Type B pancreatic cell (in vitro differentiated cells): ENCODE data around the gene CCNL2. TPM values are rescaled to one million over a fixed set of nuclear protein-coding genes. Genes with fewer than 3 reads are reported as not detected.
A peak's percentile ranks its signal among the peaks of the same experiment; 100 is the strongest.

Experiments
- DNase-seq: peaks from one replicate; pipeline ENCODE4 v3.0.0; 2021; ENCODE audit warnings: mixed read lengths; ENCODE audit not compliant: unreplicated experiment; ENCODE audit errors: extremely low spot score
- H3K27ac Mint-ChIP-seq: 2 replicates; pipeline ENCODE4 v1.8.0; 2021; ENCODE audit warnings: mild to moderate bottlenecking, mixed read lengths
- H3K27me3 Mint-ChIP-seq: 2 replicates; pipeline ENCODE4 v1.8.0; 2021; ENCODE audit warnings: mixed read lengths
- H3K36me3 Mint-ChIP-seq: 2 replicates; pipeline ENCODE4 v1.8.0; 2021; ENCODE audit warnings: mixed read lengths
- H3K4me1 Mint-ChIP-seq: one replicate; pipeline ENCODE4 v1.8.0; 2021; ENCODE audit warnings: mixed read lengths; ENCODE audit not compliant: unreplicated experiment
- H3K4me3 Mint-ChIP-seq: 2 replicates; pipeline ENCODE4 v1.8.0; 2021; ENCODE audit warnings: mild to moderate bottlenecking, mixed read lengths
- H3K9me3 Mint-ChIP-seq: 2 replicates; pipeline ENCODE4 v1.8.0; 2021; ENCODE audit warnings: mixed read lengths
- total RNA-seq: library from RNA; stranded (reverse); gene quantifications from 2 replicates; pipeline ENCODE4 v1.2.1, GENCODE V29; 2021; ENCODE audit warnings: low replicate concordance
- TF ChIP-seq, protein P1 (sequence below): fragments of 200-600 bp; sonication (generic); conservative IDR thresholded peaks from 2 replicates; pipeline ENCODE4 v1.5.0; 2021; ENCODE audit warnings: antibody characterized with exemption, mild to moderate bottlenecking

Gene CCNL2
- total RNA-seq, 1 donor from 2014 or later: 298 TPM

DNA sequence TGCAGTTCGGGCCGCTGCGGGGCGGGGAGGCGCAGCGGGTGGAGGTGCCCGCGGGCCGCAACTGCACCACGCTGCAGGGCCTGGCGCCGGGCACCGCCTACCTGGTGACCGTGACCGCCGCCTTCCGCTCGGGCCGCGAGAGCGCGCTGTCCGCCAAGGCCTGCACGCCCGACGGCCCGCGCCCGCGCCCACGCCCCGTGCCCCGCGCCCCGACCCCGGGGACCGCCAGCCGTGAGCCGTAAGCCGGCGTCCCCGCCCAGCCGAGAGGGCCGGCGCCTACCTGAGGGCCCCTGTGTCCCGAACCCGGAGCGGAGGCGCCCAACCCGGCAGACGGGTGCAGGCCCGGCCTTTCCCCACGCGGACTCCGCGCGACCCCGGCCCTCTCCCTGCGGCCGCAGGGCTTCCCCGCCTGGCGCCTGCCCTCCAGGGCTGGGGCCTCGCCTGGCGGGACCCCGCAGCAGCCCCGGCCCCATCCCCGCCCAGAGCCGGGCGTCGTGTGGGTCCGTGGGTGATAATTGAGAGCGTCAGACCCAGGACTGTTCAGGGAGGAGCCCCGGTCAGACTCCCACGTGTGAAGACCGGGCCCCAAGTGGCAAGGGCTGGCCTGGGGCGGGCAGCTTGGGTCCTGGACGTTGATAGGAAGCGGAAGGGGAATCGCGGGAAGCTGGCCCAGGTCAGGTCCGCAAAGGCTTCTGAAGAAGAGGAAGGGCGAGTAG is 40.6 kb upstream of the CCNL2 start:
- Mint-ChIP-seq H3K27ac (no peak overlapping the region), H3K4me3 (no peak overlapping the region), H3K9me3 (no peaks in the 10 kb centered on the region), H3K4me1 (peaks cover 5% of the 10 kb centered on the region), H3K36me3 (no peaks in the 10 kb centered on the region), H3K27me3 (no peaks in the 10 kb centered on the region)
- TF ChIP-seq, protein P1, sequence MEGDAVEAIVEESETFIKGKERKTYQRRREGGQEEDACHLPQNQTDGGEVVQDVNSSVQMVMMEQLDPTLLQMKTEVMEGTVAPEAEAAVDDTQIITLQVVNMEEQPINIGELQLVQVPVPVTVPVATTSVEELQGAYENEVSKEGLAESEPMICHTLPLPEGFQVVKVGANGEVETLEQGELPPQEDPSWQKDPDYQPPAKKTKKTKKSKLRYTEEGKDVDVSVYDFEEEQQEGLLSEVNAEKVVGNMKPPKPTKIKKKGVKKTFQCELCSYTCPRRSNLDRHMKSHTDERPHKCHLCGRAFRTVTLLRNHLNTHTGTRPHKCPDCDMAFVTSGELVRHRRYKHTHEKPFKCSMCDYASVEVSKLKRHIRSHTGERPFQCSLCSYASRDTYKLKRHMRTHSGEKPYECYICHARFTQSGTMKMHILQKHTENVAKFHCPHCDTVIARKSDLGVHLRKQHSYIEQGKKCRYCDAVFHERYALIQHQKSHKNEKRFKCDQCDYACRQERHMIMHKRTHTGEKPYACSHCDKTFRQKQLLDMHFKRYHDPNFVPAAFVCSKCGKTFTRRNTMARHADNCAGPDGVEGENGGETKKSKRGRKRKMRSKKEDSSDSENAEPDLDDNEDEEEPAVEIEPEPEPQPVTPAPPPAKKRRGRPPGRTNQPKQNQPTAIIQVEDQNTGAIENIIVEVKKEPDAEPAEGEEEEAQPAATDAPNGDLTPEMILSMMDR: no peak
- no peak for DNase-seq

DNA sequence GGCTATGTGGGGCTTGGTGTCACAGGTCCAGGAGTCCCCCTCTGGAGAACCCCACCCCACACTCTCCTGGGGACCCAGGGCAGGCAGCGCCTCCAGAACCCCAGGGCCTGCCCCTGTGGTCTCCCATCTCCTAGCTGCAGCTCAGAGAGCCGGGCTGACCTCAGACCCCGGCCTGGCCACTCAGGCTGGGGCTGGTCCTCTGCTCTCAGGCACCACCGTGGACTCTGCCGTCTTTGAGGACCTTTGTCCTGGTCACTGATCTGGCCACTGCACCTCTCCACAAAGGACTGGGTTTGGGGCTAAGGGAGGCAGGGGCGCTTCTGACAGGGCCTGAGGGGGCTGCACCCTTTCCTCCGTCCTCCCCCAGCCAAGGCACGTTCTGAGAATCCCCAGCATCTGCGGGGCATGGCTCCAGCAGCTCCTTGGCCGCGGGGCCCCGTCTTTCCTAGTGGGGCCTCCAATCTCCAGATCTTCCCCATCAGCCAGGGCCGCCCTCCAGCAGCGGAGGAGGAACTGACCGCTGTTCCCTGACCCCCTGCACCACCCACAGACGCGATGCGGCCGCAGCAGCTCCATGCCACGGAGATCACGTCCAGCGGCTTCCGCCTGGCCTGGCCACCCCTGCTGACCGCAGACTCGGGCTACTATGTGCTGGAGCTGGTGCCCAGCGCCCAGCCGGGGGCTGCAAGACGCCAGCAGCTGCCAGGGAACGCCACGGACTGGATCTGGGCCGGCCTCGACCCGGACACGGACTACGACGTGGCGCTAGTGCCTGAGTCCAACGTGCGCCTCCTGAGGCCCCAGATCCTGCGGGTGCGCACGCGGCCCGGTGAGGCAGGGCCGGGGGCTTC is 39.6 kb upstream of the CCNL2 start:
- no peak overlapping the region for H3K27ac Mint-ChIP-seq
- peaks cover 5% of the 10 kb centered on the region for H3K4me1 Mint-ChIP-seq
- no peaks in the 10 kb centered on the region for H3K36me3 Mint-ChIP-seq
- H3K4me3 Mint-ChIP-seq: no peak overlapping the region
- no peaks in the 10 kb centered on the region for H3K27me3 Mint-ChIP-seq
- DNase-seq: no peak
- TF ChIP-seq, protein P1: no peak
- H3K9me3 Mint-ChIP-seq: no peaks in the 10 kb centered on the region

DNA sequence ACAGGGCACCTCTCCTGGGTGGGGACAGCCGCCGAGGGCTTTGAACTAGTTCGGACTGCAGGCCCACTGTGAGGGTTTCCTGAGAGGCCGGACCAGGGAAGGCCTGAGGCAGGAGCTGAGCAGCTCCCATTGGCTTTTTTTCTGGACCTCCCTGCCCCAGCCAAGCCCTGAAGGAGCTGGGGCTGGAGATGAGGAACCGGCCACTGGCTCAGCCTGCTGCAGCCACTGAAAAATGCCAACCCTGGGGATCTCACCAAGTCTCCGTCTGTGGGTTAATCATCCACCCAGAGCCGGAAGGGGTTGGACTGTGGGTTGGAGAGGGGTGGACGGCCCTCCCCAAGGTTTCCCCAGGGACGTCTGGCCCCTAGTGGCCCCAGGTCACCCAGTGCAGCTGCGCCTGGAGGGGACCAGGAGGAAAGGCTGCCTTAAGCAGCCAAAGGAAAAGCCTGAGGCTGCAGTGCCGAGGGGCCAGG is 38.8 kb upstream of the CCNL2 start:
- H3K27ac Mint-ChIP-seq: no peak overlapping the region
- no peak for DNase-seq

DNA sequence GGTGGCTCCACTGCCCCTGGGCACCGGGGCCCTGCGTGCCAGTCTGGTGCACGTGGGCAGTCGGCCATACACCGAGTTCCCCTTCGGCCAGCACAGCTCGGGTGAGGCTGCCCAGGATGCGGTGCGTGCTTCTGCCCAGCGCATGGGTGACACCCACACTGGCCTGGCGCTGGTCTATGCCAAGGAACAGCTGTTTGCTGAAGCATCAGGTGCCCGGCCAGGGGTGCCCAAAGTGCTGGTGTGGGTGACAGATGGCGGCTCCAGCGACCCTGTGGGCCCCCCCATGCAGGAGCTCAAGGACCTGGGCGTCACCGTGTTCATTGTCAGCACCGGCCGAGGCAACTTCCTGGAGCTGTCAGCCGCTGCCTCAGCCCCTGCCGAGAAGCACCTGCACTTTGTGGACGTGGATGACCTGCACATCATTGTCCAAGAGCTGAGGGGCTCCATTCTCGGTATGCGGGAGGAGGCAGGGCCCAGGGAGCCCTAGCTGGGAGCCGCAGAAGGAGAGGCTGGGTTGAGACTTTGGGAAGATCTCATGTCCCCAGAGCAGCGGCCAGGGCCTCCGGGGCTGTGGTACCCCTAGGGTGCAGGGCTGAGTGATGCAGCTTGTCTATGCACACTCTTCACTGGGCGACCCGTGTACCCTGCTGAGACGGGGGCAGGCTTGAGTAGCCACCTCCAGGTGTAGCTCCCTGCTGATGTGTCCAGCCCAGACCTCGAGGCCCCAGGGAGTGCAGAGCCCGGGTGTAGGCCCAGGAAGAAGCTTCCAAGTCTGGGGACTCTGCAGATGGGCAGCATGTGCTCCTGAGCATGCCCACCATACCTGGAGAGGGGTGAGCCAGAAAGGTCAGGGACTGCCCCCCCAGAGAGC is 38.1 kb upstream of the CCNL2 start:
- H3K4me3 Mint-ChIP-seq: no peak overlapping the region
- no peak overlapping the region for H3K27ac Mint-ChIP-seq
- no peaks in the 10 kb centered on the region for H3K9me3 Mint-ChIP-seq

More for the DNA sequence above, 38.8 kb upstream of the CCNL2 start:
- TF ChIP-seq, protein P1: no peak
- Mint-ChIP-seq H3K4me1 (peaks cover 5% of the 10 kb centered on the region), H3K4me3 (no peak overlapping the region), H3K36me3 (no peaks in the 10 kb centered on the region), H3K27me3 (no peaks in the 10 kb centered on the region), H3K9me3 (no peaks in the 10 kb centered on the region)

DNA sequence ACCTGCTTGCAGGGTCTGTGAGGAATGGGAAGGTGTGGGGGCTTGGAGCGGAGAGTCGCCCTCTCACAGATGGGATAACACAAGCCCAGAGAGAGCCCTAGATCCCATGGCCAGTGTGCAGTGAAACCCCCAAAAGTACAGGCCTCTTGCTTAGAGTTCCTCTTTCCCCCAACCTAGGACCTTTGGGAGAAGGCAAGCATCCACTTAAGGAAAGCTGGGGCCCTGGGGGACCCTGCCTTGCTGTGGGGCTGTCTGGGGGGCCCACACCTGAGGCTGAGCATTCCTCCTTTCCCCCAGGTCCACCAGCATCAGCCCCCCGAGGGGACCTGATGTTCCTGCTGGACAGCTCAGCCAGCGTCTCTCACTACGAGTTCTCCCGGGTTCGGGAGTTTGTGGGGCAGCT is 37.5 kb upstream of the CCNL2 start:
- no peaks in the 10 kb centered on the region for H3K36me3 Mint-ChIP-seq
- peak overlapping the region; percentile 39 for H3K27ac Mint-ChIP-seq
- peaks cover 5% of the 10 kb centered on the region for H3K4me1 Mint-ChIP-seq

More for the DNA sequence above, 38.1 kb upstream of the CCNL2 start:
- TF ChIP-seq, protein P1: no peak
- DNase-seq: no peak
- Mint-ChIP-seq H3K36me3 (no peaks in the 10 kb centered on the region), H3K27me3 (no peaks in the 10 kb centered on the region), H3K4me1 (peaks cover 5% of the 10 kb centered on the region)

More for the DNA sequence above, 37.5 kb upstream of the CCNL2 start:
- TF ChIP-seq, protein P1: no peak
- no peak for DNase-seq
- no peaks in the 10 kb centered on the region for H3K9me3 Mint-ChIP-seq
- H3K27me3 Mint-ChIP-seq: no peaks in the 10 kb centered on the region
- H3K4me3 Mint-ChIP-seq: peak overlapping the region; percentile 83
